Measurements from ENCODE around the gene SEPTIN3. TPM values are rescaled to one million over a fixed set of nuclear protein-coding genes. Genes with fewer than 3 reads are reported as not detected.

The SEPTIN3 gene
- polyA plus RNA-seq, 1 of the 3 experiments (the other 2 are of a cell fraction), result 0.35 TPM

GRCh38 chr22:41940832-41941765 lies 28.1 kb upstream of the SEPTIN3 start:
- ChIA-PET CTCF (interaction anchor here (0.6 to 3.6 kb wide), 29 partner anchors 9 to 318 kb away, joined by 3 to 46 read pairs (median 4); partner anchors contain the start of genes MEI1 and SMIM45), POLR2A (interaction anchor here (1.4 kb wide), 1 partner anchor 244 kb away, joined by 6 read pairs; no protein-coding TSS in a partner anchor)
- H3K9me3 ChIP-seq, result no peaks in the 10 kb centered on the region
- H2AFZ ChIP-seq (ENCODE audit: low read depth), result no peak overlapping the region
- TF ChIP-seq POLR2AphosphoS5 (IDR thresholded peaks at IDR 0.05; ENCODE audit: low read depth, low read length) (no peak), FOXJ3 (CRISPR knock-in tag; IDR thresholded peaks at IDR 0.05) (no peak), PBX3 (IDR thresholded peaks at IDR 0.05) (no peak), NFIC (IDR thresholded peaks at IDR 0.05; ENCODE audit: borderline replicate concordance) (no peak), MXI1 (IDR thresholded peaks at IDR 0.05; ENCODE audit: low read depth, low read length) (no peak), TCF12 (IDR thresholded peaks at IDR 0.05) (no peak), GABPA (IDR thresholded peaks at IDR 0.05; ENCODE audit: low read depth) (no peak), SMC3 (IDR thresholded peaks at IDR 0.05; ENCODE audit: low read depth, low read length) (peak; percentile 77), ZBTB33 (IDR thresholded peaks at IDR 0.05; ENCODE audit: borderline replicate concordance, low read depth) (no peak), NRF1 (IDR thresholded peaks at IDR 0.05; ENCODE audit: low read depth, low read length) (no peak), RFX5 (IDR thresholded peaks at IDR 0.05; ENCODE audit: low read length) (no peak), JUND (IDR thresholded peaks at IDR 0.05) (no peak), RAD21 (IDR thresholded peaks at IDR 0.05; ENCODE audit: low read length) (peak; percentile 87), SIN3A (IDR thresholded peaks at IDR 0.05; ENCODE audit: borderline replicate concordance, low read depth, low read length) (no peak), RCOR1 (IDR thresholded peaks at IDR 0.05; ENCODE audit: low read length) (no peak), MAX (IDR thresholded peaks at IDR 0.05; ENCODE audit: low read depth) (no peak), MEF2A (IDR thresholded peaks at IDR 0.05; ENCODE audit: borderline replicate concordance, low read depth) (no peak), EZH2phosphoT487 (IDR thresholded peaks at IDR 0.05; ENCODE audit: borderline replicate concordance, low read depth) (no peak), ELF1 (IDR thresholded peaks at IDR 0.05) (no peak), TAF1 (IDR thresholded peaks at IDR 0.05; ENCODE audit: borderline replicate concordance, low read depth, low read length) (no peak), CHD2 (IDR thresholded peaks at IDR 0.05; ENCODE audit: low read length, partially characterized antibody) (no peak), YY1 (IDR thresholded peaks at IDR 0.05; ENCODE audit: low read depth) (no peak)
- TF ChIP-seq, protein P1, sequence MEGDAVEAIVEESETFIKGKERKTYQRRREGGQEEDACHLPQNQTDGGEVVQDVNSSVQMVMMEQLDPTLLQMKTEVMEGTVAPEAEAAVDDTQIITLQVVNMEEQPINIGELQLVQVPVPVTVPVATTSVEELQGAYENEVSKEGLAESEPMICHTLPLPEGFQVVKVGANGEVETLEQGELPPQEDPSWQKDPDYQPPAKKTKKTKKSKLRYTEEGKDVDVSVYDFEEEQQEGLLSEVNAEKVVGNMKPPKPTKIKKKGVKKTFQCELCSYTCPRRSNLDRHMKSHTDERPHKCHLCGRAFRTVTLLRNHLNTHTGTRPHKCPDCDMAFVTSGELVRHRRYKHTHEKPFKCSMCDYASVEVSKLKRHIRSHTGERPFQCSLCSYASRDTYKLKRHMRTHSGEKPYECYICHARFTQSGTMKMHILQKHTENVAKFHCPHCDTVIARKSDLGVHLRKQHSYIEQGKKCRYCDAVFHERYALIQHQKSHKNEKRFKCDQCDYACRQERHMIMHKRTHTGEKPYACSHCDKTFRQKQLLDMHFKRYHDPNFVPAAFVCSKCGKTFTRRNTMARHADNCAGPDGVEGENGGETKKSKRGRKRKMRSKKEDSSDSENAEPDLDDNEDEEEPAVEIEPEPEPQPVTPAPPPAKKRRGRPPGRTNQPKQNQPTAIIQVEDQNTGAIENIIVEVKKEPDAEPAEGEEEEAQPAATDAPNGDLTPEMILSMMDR (IDR thresholded peaks at IDR 0.05), result peak; percentile 65
- TF ChIP-seq, protein P2, sequence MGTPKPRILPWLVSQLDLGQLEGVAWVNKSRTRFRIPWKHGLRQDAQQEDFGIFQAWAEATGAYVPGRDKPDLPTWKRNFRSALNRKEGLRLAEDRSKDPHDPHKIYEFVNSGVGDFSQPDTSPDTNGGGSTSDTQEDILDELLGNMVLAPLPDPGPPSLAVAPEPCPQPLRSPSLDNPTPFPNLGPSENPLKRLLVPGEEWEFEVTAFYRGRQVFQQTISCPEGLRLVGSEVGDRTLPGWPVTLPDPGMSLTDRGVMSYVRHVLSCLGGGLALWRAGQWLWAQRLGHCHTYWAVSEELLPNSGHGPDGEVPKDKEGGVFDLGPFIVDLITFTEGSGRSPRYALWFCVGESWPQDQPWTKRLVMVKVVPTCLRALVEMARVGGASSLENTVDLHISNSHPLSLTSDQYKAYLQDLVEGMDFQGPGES (IDR thresholded peaks at IDR 0.05; ENCODE audit: low read depth, low read length), result no peak
- peak overlapping the region in 1 of 2 experiments; percentile 45; a peak in 2 of 4 replicates for H3K27ac ChIP-seq (ENCODE audit: low read depth in 2 of 2, low read length in 1 of 2)
- no peaks in the 10 kb centered on the region for H3K27me3 ChIP-seq (ENCODE audit: insufficient read depth)
- no peak overlapping the region for H3K9ac ChIP-seq
- H3K79me2 ChIP-seq (ENCODE audit: insufficient read depth), result peaks cover 6% of the 10 kb centered on the region; the same call in 1 of the 2 replicates
- H3F3A ChIP-seq (replicated peaks; ENCODE audit: insufficient read depth), result peaks cover 11% of the 10 kb centered on the region
- peaks cover 0 to 11% of the 10 kb centered on the region in 2 experiments; a peak in 1 of 4 replicates for H3K4me1 ChIP-seq (ENCODE audit: control insufficient read depth in 1 of 2, insufficient read depth in 2 of 2, low read depth in 1 of 2, low read length in 1 of 2)
- no peaks in the 10 kb centered on the region for H3K36me3 ChIP-seq (replicated peaks in 1 of 2; ENCODE audit: control insufficient read depth in 1 of 2, insufficient read depth in 2 of 2, low read length in 1 of 2)
- WGBS (ENCODE audit: low lambda C conversion rate), result 53% methylated on average over 8 of the region's 13 CpGs
- H3K4me2 ChIP-seq, result no peak overlapping the region
- H3K4me3 ChIP-seq (ENCODE audit: low read depth in 2 of 2, low read length in 1 of 2), result peak overlapping the region in 1 of 2 experiments; percentile 32; a peak in 1 of 4 replicates
- no peaks in the 10 kb centered on the region for H4K20me1 ChIP-seq (ENCODE audit: insufficient read depth)
- H3K9me2 ChIP-seq, result no peaks in the 10 kb centered on the region
- peak; percentile 78 for DNase-seq

All from SK-N-SH (cell line).